Left lung (tissue), 10 donors: Measurements from ENCODE around the gene ENOX1. TPM values are rescaled to one million over a fixed set of nuclear protein-coding genes. Genes with fewer than 3 reads are reported as not detected.

Experiments
- ATAC-seq: fragments of 200-7000 bp; cut with Tn5 transposase; one replicate; pipeline ENCODE4 v1.9.1; 2020; ENCODE audit warnings: moderate library complexity
- DNase-seq, 4 donors: peaks; one replicate each; pipeline ENCODE4 v3.0.0-alpha.2; 2013 to 2020
- H3K27ac ChIP-seq, 2 donors: fragments of 200-600 bp; sonication (generic) in 1 of 2; one replicate each; pipeline versions ENCODE4 v1.5.0 to v1.8.0; 2020 to 2021
- H3K27me3 ChIP-seq, 2 donors: fragments of 200-600 bp; sonication (generic) in 1 of 2; one replicate each; pipeline versions ENCODE4 v1.5.0 to v1.8.0; 2020 to 2021
- H3K36me3 ChIP-seq, 2 donors: fragments of 200-600 bp; sonication (generic) in 1 of 2; one replicate each; pipeline versions ENCODE4 v1.5.0 to v1.8.0; 2020 to 2021
- H3K4me1 ChIP-seq, 2 donors: fragments of 200-600 bp; one replicate each; pipeline ENCODE4 v1.8.0; 2021
- H3K4me3 ChIP-seq, 2 donors: fragments of 200-600 bp; sonication (generic) in 1 of 2; one replicate each; pipeline versions ENCODE4 v1.5.0 to v1.8.0; 2020 to 2021; ENCODE audit warnings: mild to moderate bottlenecking in 1 of 2
- H3K9me3 ChIP-seq, 2 donors: fragments of 200-600 bp; sonication (generic) in 1 of 2; one replicate each; pipeline versions ENCODE4 v1.5.0 to v1.8.0; 2020 to 2021
- CTCF ChIP-seq, 2 donors: fragments of 200-600 bp; sonication (generic) in 1 of 2; IDR thresholded peaks; one replicate each; pipeline versions ENCODE4 v1.5.0 to v1.8.0; 2021; ENCODE audit warnings: antibody characterized with exemption in 2 of 2
- intact Hi-C, 2 donors: fragments of 100-400 bp; cut with DNase I; formaldehyde crosslinking; loops; one replicate each; pipeline versions ENCODE4 v1.11.2 to v1.14.2; 2022
- polyA plus RNA-seq, 6 donors: library from polyadenylated mRNA; unstranded; fragments of 120-200 nt; gene quantifications; one replicate each; pipeline ENCODE4 v1.2.1, GENCODE V29; 2013; ENCODE audit not compliant: insufficient read length in 6 of 6
- total RNA-seq, 2 donors: library from RNA; stranded (reverse); fragmentation: NEBNext Ultra II Directional; extraction: Animal tissue kit (Norgen Biotek cat#: 25700); gene quantifications; one replicate each; pipeline ENCODE4 v1.2.1, GENCODE V29; 2021
- donor health status: DM: no; HTN: yes; CAD: no.
- donor health status: DM: no; HTN: no; CAD: no.

Gene ENOX1
- total and polyA plus RNA-seq, 8 donors = 1.5 to 9.0 (median 6.8) TPM

GRCh38 chr13:43787518-43787891 is 733 bp upstream of the ENOX1 start:
- DNase-seq (no peak), ATAC-seq (no peak)
- no peak for TF ChIP-seq CTCF (IDR thresholded peaks at IDR 0.05)
- peaks cover 15 to 57% of the 10 kb centered on the region in 2 donors for H3K27me3 ChIP-seq
- H3K4me3 ChIP-seq = peak overlapping the region; percentile 41 to 55
- peak overlapping the region in 1 of 2 donors; percentile 37 for H3K27ac ChIP-seq
- H3K9me3 ChIP-seq = no peaks in the 10 kb centered on the region
- intact Hi-C loops = no loop called here
- H3K36me3 ChIP-seq = no peaks in the 10 kb centered on the region
- H3K4me1 ChIP-seq = peaks cover 0 to 24% of the 10 kb centered on the region in 2 donors

GRCh38 chr13:43786472-43786765 is 353 bp downstream of the ENOX1 start:
- H3K27ac ChIP-seq = no peak overlapping the region
- intact Hi-C loops = no loop called here
- H3K9me3 ChIP-seq = no peaks in the 10 kb centered on the region
- H3K4me1 ChIP-seq = peaks cover 0 to 24% of the 10 kb centered on the region in 2 donors
- ATAC-seq (no peak), DNase-seq (no peak)
- H3K4me3 ChIP-seq = peak overlapping the region; percentile 41 to 55
- H3K36me3 ChIP-seq = no peaks in the 10 kb centered on the region
- no peak for TF ChIP-seq CTCF (IDR thresholded peaks at IDR 0.05)
- peaks cover 15 to 57% of the 10 kb centered on the region in 2 donors for H3K27me3 ChIP-seq

GRCh38 chr13:43785650-43786471 is 911 bp downstream of the ENOX1 start:
- H3K4me1 ChIP-seq = peaks cover 0 to 24% of the 10 kb centered on the region in 2 donors
- H3K27ac ChIP-seq = peak overlapping the region in 1 of 2 donors; percentile 48
- H3K27me3 ChIP-seq = peaks cover 15 to 57% of the 10 kb centered on the region in 2 donors
- no peaks in the 10 kb centered on the region for H3K9me3 ChIP-seq
- peak overlapping the region; percentile 41 to 55 for H3K4me3 ChIP-seq
- no peak for TF ChIP-seq CTCF (IDR thresholded peaks at IDR 0.05)
- intact Hi-C loops = no loop called here
- peak in 3 of 4 donors; percentile 61 to 83 (median 80) for DNase-seq
- peak; percentile 76 for ATAC-seq
- H3K36me3 ChIP-seq = no peaks in the 10 kb centered on the region

GRCh38 chr13:43785261-43785649 is 1.5 kb downstream of the ENOX1 start:
- DNase-seq = no peak
- no peaks in the 10 kb centered on the region for H3K36me3 ChIP-seq
- intact Hi-C loops = no loop called here
- ATAC-seq = no peak
- H3K27ac ChIP-seq = no peak overlapping the region
- peaks cover 15 to 57% of the 10 kb centered on the region in 2 donors for H3K27me3 ChIP-seq
- H3K4me3 ChIP-seq = peak overlapping the region; percentile 41 to 55
- no peaks in the 10 kb centered on the region for H3K9me3 ChIP-seq
- no peak for TF ChIP-seq CTCF (IDR thresholded peaks at IDR 0.05)
- H3K4me1 ChIP-seq = peaks cover 0 to 24% of the 10 kb centered on the region in 2 donors

GRCh38 chr13:43784496-43784895 is 2.3 kb downstream of the ENOX1 start:
- no peak for TF ChIP-seq CTCF (IDR thresholded peaks at IDR 0.05)
- H3K27ac ChIP-seq = no peak overlapping the region
- ATAC-seq = no peak

More at GRCh38 chr13:43784496-43784895, 2.3 kb downstream of the ENOX1 start:
- Histone ChIP-seq H3K27me3 (peaks cover 15 to 52% of the 10 kb centered on the region in 2 donors), H3K9me3 (no peaks in the 10 kb centered on the region), H3K36me3 (no peaks in the 10 kb centered on the region), H3K4me1 (peaks cover 0 to 24% of the 10 kb centered on the region in 2 donors), H3K4me3 (no peak overlapping the region)
- no peak for DNase-seq
- intact Hi-C loops = no loop called here
